ENCODE measurements around the gene LOXL3. TPM values are rescaled to one million over a fixed set of nuclear protein-coding genes. Genes with fewer than 3 reads are reported as not detected.

The LOXL3 gene
- total and polyA plus RNA-seq, 2 donors = 8.6 to 14.6 TPM

DNA sequence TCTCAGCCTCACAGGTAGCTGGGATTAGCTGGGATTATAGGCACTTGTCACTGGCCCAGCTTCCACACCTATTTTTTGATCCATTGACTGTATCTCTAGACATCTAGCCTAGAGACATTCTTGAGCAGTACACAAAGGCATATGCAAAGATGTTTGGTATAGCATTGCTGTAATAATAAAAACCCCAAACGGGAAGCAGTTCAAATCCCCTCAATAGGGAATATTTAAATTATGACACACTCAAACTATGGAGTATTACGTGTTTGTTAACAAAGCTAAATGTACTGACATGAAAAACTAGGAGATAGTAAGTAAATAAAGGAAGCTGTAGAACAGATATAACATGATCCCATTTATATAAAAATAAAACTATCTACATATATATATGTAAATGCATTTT, 28.4 kb upstream of the LOXL3 start:
- Histone ChIP-seq H3K4me1 (ENCODE audit: insufficient read depth) (no peaks in the 10 kb centered on the region), H3K4me3 (ENCODE audit: low read depth, low read length) (no peak overlapping the region), H3K27ac (ENCODE audit: low read depth) (no peak overlapping the region), H3K36me3 (ENCODE audit: insufficient read depth) (no peaks in the 10 kb centered on the region)
- no peak for DNase-seq (ENCODE audit: extremely low spot score)
- WGBS = 68% methylated on average over 2 of the region's 2 CpGs

DNA sequence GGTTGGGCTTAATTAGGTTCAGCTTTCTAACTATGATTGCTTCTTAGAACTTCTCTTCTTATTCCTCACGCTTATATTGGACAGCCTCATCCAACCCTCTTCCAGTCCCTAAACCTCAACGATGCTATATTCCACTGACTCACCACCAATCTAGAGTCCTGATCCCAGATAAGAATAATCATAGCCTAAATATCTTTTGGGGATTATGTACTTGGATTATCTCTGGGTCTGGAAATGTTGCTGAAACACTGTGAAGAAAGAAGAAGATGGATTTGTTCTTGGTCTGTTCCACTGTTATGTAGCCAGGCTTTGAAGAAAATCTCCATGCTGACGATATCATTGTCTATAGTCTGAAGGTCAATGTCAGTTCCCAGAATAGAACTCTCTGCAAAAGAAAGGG, 27.7 kb upstream of the LOXL3 start:
- 64% methylated on average over 3 of the region's 3 CpGs for WGBS

DNA sequence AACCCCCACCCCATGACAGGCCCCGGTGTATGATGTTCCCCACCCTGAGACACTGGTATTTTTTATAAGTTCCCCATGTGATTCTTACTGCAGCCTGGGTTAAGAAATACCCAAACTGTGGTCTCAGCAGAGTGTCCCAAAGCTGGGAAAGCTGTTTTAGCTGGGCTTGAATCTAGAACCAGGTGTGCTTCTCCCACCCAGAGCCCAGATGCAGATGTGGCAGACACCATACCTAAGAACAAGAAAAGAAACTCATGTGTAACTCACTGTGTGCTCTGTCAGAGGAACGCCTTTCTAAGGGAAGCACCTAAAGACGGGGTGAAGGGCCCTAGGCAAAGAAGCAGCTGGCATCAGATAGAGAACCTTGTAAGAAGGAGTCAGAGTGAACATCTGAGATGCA, 24.7 kb upstream of the LOXL3 start:
- 81% methylated on average over 3 of the region's 3 CpGs for WGBS
- no peak for DNase-seq (ENCODE audit: extremely low spot score)
- H3K27ac ChIP-seq (ENCODE audit: low read depth) = no peak overlapping the region
- no peaks in the 10 kb centered on the region for H3K36me3 ChIP-seq (ENCODE audit: insufficient read depth)
- no peaks in the 10 kb centered on the region for H3K4me1 ChIP-seq (ENCODE audit: insufficient read depth)
- H3K4me3 ChIP-seq (ENCODE audit: low read depth, low read length) = no peak overlapping the region

More for the DNA sequence above, 27.7 kb upstream of the LOXL3 start:
- no peak for DNase-seq (ENCODE audit: extremely low spot score)
- Histone ChIP-seq H3K4me1 (ENCODE audit: insufficient read depth) (no peaks in the 10 kb centered on the region), H3K36me3 (ENCODE audit: insufficient read depth) (no peaks in the 10 kb centered on the region), H3K4me3 (ENCODE audit: low read depth, low read length) (no peak overlapping the region), H3K27ac (ENCODE audit: low read depth) (no peak overlapping the region)

DNA sequence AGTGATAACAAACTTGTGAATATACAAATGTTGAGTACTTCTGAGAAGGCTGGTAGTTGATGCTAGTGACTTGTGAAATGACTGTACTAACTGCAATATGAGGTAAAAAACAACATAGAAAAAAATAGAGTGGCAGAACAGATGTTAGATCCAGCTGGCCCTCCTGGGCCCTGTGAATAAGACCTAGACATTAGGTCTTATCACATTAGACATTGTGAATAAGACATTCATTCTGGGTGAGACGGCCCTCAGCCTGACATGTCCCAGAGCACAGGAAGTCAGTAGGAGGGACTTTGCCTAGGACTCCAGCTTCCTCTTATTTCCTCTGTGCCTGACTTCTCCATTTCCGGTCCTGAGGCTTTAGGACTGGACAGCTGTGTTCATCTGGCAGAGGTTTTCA, 23.7 kb upstream of the LOXL3 start:
- Histone ChIP-seq H3K27ac (ENCODE audit: low read depth) (no peak overlapping the region), H3K4me1 (ENCODE audit: insufficient read depth) (no peaks in the 10 kb centered on the region), H3K4me3 (ENCODE audit: low read depth, low read length) (no peak overlapping the region), H3K36me3 (ENCODE audit: insufficient read depth) (no peaks in the 10 kb centered on the region)
- 26% methylated on average over 2 of the region's 2 CpGs for WGBS
- DNase-seq (ENCODE audit: extremely low spot score) = no peak

DNA sequence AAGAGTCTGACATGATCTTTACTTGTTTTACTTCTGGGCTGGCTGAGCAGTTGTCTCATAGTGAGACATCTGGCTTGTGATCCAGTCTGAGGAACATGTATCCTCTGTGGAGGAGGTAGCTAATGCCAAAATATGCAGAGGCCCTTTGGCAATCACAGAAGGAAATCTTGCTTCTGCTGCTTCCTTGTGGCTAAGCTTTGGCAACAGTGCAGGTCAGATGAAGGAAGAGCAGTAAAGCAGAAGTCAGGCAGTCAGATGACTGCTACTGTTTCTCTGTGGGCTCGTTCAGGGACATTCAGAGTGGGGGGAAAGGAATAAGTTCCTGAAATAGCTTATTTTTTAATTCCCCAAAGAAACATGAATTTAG, 23.1 kb upstream of the LOXL3 start:
- Histone ChIP-seq H3K36me3 (ENCODE audit: insufficient read depth) (no peaks in the 10 kb centered on the region), H3K27ac (ENCODE audit: low read depth) (no peak overlapping the region), H3K4me3 (ENCODE audit: low read depth, low read length) (no peak overlapping the region), H3K4me1 (ENCODE audit: insufficient read depth) (no peaks in the 10 kb centered on the region)
- no peak for DNase-seq (ENCODE audit: extremely low spot score)
- WGBS = 18% methylated on average over 1 of the region's 1 CpG

DNA sequence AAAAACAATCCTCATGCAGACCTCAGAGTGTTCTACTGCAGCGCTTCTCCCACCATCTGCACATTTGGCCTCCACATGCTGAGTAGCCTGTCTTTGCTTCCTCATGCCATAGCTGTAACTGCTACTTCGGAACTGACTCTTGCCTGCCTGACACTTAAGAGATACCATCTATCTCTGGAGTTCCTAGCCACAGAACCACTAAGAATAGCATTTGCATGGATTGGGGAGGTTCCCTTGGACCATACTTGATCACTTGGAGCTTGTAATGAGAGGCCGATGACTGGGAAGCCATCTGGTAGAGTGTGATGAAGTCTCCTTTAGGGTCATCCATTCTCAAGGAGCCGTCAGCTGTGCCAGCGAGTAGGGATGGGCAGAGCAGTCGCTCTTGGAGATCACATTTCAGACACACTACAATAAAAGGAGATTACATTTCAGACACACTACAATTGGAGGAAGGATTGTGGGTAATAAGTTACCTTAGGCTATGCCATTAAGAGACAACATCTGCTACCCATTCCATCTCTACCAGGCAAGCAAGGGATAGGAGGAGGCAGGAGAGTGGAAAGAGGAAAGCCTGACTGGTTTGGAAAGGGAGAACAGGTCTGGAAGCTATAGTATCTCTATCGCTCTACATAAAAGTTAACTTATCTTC, 22.6 kb upstream of the LOXL3 start:
- DNase-seq (ENCODE audit: extremely low spot score) = no peak
- no peak overlapping the region for H3K27ac ChIP-seq (ENCODE audit: low read depth)
- no peak overlapping the region for H3K4me3 ChIP-seq (ENCODE audit: low read depth, low read length)
- 63% methylated on average over 7 of the region's 7 CpGs for WGBS
- no peaks in the 10 kb centered on the region for H3K36me3 ChIP-seq (ENCODE audit: insufficient read depth)
- H3K4me1 ChIP-seq (ENCODE audit: insufficient read depth) = no peaks in the 10 kb centered on the region

DNA sequence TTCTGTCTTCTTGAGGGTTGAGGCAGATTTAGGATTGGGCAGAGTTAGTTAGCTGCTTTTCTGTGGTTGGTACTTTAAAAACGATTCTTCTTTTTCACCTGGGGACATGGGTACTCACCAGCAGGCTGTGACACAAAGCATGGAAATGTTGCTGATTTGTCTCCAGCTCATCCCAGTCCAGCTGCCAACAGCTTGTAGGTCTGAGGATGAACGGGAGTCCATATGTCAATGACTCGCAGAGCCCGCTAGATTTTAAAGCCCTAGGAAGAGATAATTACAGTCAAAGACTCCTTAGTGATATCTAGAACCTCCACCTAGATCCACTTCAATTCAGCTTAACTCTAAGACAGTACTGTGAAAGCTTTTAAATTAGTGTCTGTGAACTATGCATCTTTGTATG, 21.6 kb upstream of the LOXL3 start:
- Histone ChIP-seq H3K27ac (ENCODE audit: low read depth) (no peak overlapping the region), H3K4me1 (ENCODE audit: insufficient read depth) (no peaks in the 10 kb centered on the region), H3K36me3 (ENCODE audit: insufficient read depth) (no peaks in the 10 kb centered on the region), H3K4me3 (ENCODE audit: low read depth, low read length) (no peak overlapping the region)
- no peak for DNase-seq (ENCODE audit: extremely low spot score)
- WGBS = 87% methylated on average over 4 of the region's 4 CpGs

DNA sequence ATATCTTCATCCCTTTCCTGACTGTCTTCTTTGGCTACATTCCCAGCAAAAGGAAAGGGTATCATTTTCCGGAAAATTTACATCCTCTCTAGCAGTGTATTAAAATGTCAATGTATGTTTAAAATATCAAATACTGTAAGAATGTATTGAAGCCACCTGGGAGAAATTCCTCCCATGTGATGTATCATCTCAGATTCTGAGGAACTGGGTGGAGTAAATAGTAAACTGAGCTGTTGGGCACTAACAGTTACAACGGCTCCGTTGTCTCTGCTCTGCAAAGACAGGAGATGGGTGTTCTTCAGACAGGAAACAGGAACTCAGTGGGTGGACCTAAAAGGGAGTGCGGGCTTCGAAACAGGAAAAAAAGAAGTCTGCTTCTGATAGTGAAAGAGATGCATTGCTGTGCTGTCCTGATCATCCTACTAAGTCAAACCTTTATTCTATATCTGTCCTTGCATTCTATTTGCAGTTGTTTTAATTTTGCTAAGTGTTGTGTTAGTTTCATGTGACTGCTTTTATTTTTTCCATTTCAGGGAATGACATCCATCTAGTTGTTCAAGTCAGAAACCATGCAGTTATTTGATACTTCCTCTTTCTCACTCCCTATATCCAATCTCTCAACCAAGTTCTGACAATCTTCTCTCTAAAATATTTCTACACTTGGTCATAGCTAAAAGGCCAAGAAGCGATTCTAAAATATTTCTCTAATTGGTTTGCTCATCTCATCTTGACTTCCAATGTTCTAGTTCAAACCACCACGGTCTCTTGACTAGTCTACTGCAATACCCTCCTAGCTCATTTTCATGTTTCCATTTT, 20.2 kb upstream of the LOXL3 start:
- 37% methylated on average over 7 of the region's 7 CpGs for WGBS
- H3K27ac ChIP-seq (ENCODE audit: low read depth) = no peak overlapping the region
- H3K4me1 ChIP-seq (ENCODE audit: insufficient read depth) = no peaks in the 10 kb centered on the region
- no peak for DNase-seq (ENCODE audit: extremely low spot score)
- H3K4me3 ChIP-seq (ENCODE audit: low read depth, low read length) = no peak overlapping the region
- H3K36me3 ChIP-seq (ENCODE audit: insufficient read depth) = no peaks in the 10 kb centered on the region

DNA sequence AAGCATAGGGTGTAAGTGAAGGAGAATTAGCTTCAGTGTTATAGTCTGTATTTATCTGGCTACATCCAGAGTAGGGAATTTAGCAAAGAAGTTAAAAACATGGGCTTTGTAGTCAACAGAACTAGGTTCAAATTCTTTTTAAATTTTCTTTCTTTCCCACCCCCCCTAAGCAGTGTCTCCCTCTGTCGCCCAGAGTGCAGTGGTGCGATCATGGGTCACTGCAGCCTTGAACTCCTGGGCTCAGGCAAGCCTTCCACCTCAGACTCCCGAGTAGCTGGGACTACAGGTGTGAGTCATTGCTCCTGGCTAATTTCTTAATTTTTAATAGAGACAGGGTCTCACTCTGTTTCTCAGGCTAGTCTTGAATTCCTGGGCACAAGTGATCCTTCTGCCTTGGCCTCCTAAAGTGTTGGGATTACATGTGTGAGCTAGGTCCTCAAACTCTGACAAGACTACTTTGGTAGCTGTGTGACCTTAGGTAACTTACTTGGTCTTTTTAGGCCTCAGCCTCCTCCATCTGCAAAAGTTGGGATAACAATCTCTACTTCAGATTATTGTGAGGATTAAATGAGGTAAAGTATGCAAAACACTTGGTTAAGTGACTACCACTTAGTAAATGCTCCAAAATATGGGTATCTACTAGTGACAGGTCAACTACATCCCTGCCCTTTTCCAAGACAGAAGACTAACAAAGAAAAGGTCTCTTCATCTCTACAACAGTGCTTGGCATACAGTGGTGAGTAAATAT, 18.6 kb upstream of the LOXL3 start:
- DNase-seq (ENCODE audit: extremely low spot score) = no peak
- Histone ChIP-seq H3K4me3 (ENCODE audit: low read depth, low read length) (no peak overlapping the region), H3K4me1 (ENCODE audit: insufficient read depth) (no peaks in the 10 kb centered on the region), H3K36me3 (ENCODE audit: insufficient read depth) (no peaks in the 10 kb centered on the region), H3K27ac (ENCODE audit: low read depth) (no peak overlapping the region)
- 77% methylated on average over 3 of the region's 3 CpGs for WGBS

DNA sequence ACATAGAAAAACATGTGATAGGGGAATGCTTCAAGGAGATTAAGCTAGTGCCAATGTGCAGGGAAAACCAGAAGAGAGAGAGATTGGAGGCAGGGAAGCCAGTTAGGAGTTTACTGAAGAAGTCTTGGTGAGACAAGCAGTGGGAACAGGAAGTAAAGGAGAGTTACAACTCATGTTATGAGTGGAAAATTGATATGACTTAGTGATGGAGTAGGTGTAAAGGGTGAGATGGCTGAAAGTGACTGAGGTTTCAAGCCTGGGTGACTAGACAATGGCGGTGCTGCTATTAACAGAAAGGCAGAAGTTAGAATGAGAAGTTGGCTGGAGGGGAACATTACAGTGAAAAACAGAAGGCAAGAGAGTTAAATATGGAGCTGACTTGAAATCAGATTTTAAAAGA, 17.3 kb upstream of the LOXL3 start:
- H3K4me3 ChIP-seq (ENCODE audit: low read depth, low read length) = no peak overlapping the region
- WGBS = 80% methylated on average over 1 of the region's 1 CpG
- no peaks in the 10 kb centered on the region for H3K36me3 ChIP-seq (ENCODE audit: insufficient read depth)
- H3K4me1 ChIP-seq (ENCODE audit: insufficient read depth) = no peaks in the 10 kb centered on the region
- H3K27ac ChIP-seq (ENCODE audit: low read depth) = no peak overlapping the region
- DNase-seq (ENCODE audit: extremely low spot score) = no peak

DNA sequence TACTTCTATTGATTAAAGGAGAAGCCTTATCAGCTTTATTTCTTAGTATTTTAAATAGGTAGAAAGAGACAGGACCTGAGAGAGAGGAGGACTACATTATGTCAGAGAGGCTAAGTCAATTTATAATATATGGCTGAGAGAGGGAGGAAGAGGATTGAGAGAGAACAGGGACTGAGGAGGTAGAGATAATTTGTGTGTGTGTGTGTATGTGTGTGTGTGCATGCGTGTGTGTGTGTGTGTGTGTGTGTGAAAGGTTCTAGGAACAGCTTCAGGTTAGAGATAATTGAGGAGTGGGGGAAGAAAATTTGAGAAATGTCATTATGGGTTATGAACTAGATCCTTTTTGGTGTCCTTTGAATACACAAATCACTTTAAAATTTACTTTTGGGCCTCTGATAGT, 15.9 kb upstream of the LOXL3 start:
- 83% methylated on average over 1 of the region's 1 CpG for WGBS
- Histone ChIP-seq H3K4me1 (ENCODE audit: insufficient read depth) (no peaks in the 10 kb centered on the region), H3K4me3 (ENCODE audit: low read depth, low read length) (no peak overlapping the region), H3K27ac (ENCODE audit: low read depth) (no peak overlapping the region), H3K36me3 (ENCODE audit: insufficient read depth) (no peaks in the 10 kb centered on the region)
- DNase-seq (ENCODE audit: extremely low spot score) = no peak

DNA sequence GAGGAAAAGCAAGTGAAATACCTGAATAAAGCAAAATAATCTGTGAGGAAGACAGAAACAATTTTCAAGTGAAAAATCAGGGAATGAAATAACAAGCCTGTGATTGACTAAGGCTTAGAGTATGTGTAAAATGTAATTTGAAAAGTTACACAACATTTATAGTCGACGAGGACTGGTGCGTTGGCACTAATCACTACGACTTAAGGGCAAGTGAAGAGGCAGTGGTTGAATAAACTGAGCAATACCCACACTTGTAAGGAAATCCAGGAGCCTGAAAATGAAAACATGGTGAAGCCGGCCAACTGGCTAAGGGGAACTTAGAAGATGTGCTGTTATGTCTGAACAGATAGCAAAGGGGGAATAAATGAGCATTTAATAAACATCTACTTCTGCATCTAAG, 14.1 kb upstream of the LOXL3 start:
- Histone ChIP-seq H3K4me3 (ENCODE audit: low read depth, low read length) (no peak overlapping the region), H3K36me3 (ENCODE audit: insufficient read depth) (no peaks in the 10 kb centered on the region), H3K27ac (ENCODE audit: low read depth) (no peak overlapping the region), H3K4me1 (ENCODE audit: insufficient read depth) (no peaks in the 10 kb centered on the region)
- 64% methylated on average over 5 of the region's 5 CpGs for WGBS
- no peak for DNase-seq (ENCODE audit: extremely low spot score)

DNA sequence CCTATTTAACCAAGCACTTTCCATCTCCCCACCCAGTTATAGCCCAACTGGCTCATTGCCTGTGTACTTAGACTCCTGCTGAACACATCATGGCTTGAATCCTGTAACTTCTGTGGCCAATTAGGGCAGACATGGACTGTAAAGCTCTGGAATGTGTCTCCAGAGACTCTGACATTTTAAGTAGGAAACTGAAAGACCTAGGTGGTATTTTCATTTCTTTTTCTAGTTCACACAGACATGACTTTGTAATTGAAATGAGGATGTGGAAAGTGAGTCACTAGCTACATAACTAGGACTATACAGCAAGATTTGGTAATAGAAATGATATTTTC, 13.0 kb upstream of the LOXL3 start:
- Histone ChIP-seq H3K4me3 (ENCODE audit: low read depth, low read length) (no peak overlapping the region), H3K36me3 (ENCODE audit: insufficient read depth) (no peaks in the 10 kb centered on the region), H3K4me1 (ENCODE audit: insufficient read depth) (no peaks in the 10 kb centered on the region), H3K27ac (ENCODE audit: low read depth) (no peak overlapping the region)
- DNase-seq (ENCODE audit: extremely low spot score) = no peak

DNA sequence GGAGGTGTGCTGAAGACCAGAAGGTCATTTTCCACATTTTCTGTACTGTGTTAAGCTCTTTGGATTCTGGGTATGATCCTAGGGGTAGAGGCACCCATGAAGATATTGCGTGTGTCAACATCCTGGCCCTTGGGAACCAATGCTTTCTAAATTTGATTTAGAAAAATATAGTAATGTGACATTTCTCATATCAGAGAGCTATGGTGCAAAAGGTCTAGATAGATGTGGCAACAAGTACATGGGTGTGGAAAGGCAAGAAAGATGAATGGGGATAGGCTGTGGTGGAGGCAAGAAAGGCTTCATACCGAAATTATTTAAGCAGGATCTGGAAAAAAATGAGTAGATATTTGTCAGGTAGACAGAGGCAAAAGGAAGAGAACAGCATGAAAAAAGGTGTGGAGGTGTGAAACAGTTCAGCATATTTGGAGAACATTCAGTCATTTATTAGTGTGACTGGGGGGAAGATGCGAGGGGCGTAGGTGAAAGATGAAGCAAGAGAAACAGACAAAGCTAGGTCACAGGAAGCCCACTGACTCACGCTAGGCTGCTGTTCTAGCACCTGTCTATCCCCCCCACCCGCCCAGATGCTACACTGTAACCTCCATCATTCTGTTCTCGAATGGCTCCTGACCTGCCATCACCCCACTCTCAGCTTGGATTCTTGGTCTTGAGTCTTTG, 12.5 kb upstream of the LOXL3 start:
- H3K36me3 ChIP-seq (ENCODE audit: insufficient read depth) = no peaks in the 10 kb centered on the region
- no peak overlapping the region for H3K4me3 ChIP-seq (ENCODE audit: low read depth, low read length)
- no peak overlapping the region for H3K27ac ChIP-seq (ENCODE audit: low read depth)
- DNase-seq (ENCODE audit: extremely low spot score) = no peak
- 74% methylated on average over 7 of the region's 7 CpGs for WGBS
- no peaks in the 10 kb centered on the region for H3K4me1 ChIP-seq (ENCODE audit: insufficient read depth)

All from urinary bladder (tissue), 4 donors.